Upper lobe of left lung (tissue), 6 donors: ENCODE data around the gene CSNK1G2. TPM values are rescaled to one million over a fixed set of nuclear protein-coding genes. Genes with fewer than 3 reads are reported as not detected.
A peak's percentile ranks its signal among the peaks of the same experiment; 100 is the strongest.

Experiments used
- ATAC-seq, 2 donors: fragments of 200-7000 bp; cut with Tn5 transposase; one replicate each; pipeline ENCODE4 v1.9.1; 2022; ENCODE audit warnings: mild to moderate bottlenecking in 2 of 2, moderate library complexity in 2 of 2; ENCODE audit not compliant: low FRiP score in 2 of 2
- DNase-seq, 2 donors: peaks; one replicate each; pipeline ENCODE4 v3.0.0-alpha.2; 2019 to 2020
- H3K27ac ChIP-seq, 4 donors: fragments of 200-600 bp; sonication (generic); one replicate each; pipeline ENCODE4 v1.5.1; 2016 to 2019
- H3K27me3 ChIP-seq, 4 donors: fragments of 200-600 bp; sonication (generic); one replicate each; pipeline ENCODE4 v1.5.1; 2017 to 2019
- H3K36me3 ChIP-seq, 4 donors: fragments of 200-600 bp; sonication (generic); one replicate each; pipeline ENCODE4 v1.5.1; 2016 to 2019
- H3K4me1 ChIP-seq, 4 donors: fragments of 200-600 bp; sonication (generic); one replicate each; pipeline ENCODE4 v1.5.1; 2018 to 2019
- H3K4me3 ChIP-seq, 4 donors: fragments of 200-600 bp; sonication (generic); one replicate each; pipeline ENCODE4 v1.5.1; 2017 to 2019; ENCODE audit warnings: mild to moderate bottlenecking in 2 of 4, moderate library complexity in 1 of 4
- H3K9me3 ChIP-seq, 4 donors: fragments of 200-600 bp; sonication (generic); one replicate each; pipeline ENCODE4 v1.5.1; 2018 to 2019
- CTCF ChIP-seq, 6 experiments: fragments of 450-650 bp in 4 of 6; fragments of 200-600 bp in 2 of 6; sonication (generic) in 2 of 6; IDR thresholded peaks; one replicate each; pipeline ENCODE4 v1.5.1; 2016 to 2019; ENCODE audit warnings: antibody characterized with exemption in 6 of 6
- EP300 ChIP-seq, 4 donors: sonication (generic); formaldehyde crosslinking; IDR thresholded peaks; one replicate each; pipeline ENCODE4 v1.5.1; 2017; ENCODE audit warnings: antibody characterized with exemption in 4 of 4, control low read depth in 2 of 4
- POLR2A ChIP-seq, 4 donors: fragments of 450-650 bp; IDR thresholded peaks; one replicate each; pipeline ENCODE4 v1.5.1; 2016 to 2017; ENCODE audit warnings: antibody characterized with exemption in 4 of 4, mild to moderate bottlenecking in 2 of 4
- POLR2AphosphoS5 ChIP-seq, 2 donors: sonication (generic); formaldehyde crosslinking; IDR thresholded peaks; one replicate each; pipeline ENCODE4 v1.5.1; 2017; ENCODE audit warnings: antibody characterized with exemption in 2 of 2
- WGBS, 2 donors: methylation state at CpG; one replicate each; pipeline ENCODE4 v1.1.5; 2017 to 2018; 5-methylcytosine and 5-hydroxymethylcytosine counted together
- total RNA-seq, 6 donors: library from RNA; depleted of rRNA in 4 of 6; stranded (reverse); fragments of >200 nt in 4 of 6; gene quantifications; one replicate each; pipeline versions ENCODE4 v1.1.0 to v1.2.1, GENCODE V29; 2016 to 2021
- donor health status: DM: no; HTN: no; CAD: no; lungs with moderate emphysema.
- donor health status: DM: no; HTN: yes; CAD: no; lungs with severe emphysema.

CSNK1G2 gene
- total RNA-seq, result 100 to 1,000 TPM in 1 of 6 donors, 10 to 100 TPM in 5; 49.9 to 176 (median 75.4) TPM

- no peaks in the 10 kb centered on the region for H3K36me3 ChIP-seq
- H3K9me3 ChIP-seq, result no peaks in the 10 kb centered on the region
- WGBS, 2 donors, result 0 to 2% methylated on average over 8 to 63 of the region's 97 CpGs
- ATAC-seq (no peak), DNase-seq (no peak)
- peak within 1 kb of the TSS; percentile 75 to 90 (median 83) for H3K4me3 ChIP-seq
- no peaks in the 10 kb centered on the region for H3K27me3 ChIP-seq
- H3K27ac ChIP-seq, result peak within 1 kb of the TSS; percentile 94 to 100 (median 96)
- TF ChIP-seq EP300 (IDR thresholded peaks at IDR 0.05) (no peak), CTCF (IDR thresholded peaks at IDR 0.05) (peak in 4 of 6 experiments; percentile 28 to 80 (median 72))
- peaks cover 32 to 50% (median 36%) of the 10 kb centered on the region in 4 donors for H3K4me1 ChIP-seq
Measured at GRCh38 chr19:1941146-1942077, at the start of gene CSNK1G2. Gene CSNK1G2, plus strand, starts transcription at chr19:1941172. Its CDS starts 28,601 bp downstream, at chr19:1969773.

GRCh38 chr19:1893791-1894190, 47.2 kb upstream of the CSNK1G2 start:
- no peaks in the 10 kb centered on the region for H3K27me3 ChIP-seq
- WGBS, 2 donors, result 88 to 90% methylated on average over 17 of the region's 17 CpGs
- H3K27ac ChIP-seq, result no peak overlapping the region
- ATAC-seq (no peak), DNase-seq (no peak)
- no peak overlapping the region for H3K4me3 ChIP-seq
- no peaks in the 10 kb centered on the region for H3K9me3 ChIP-seq
- no peak for TF ChIP-seq EP300 (IDR thresholded peaks at IDR 0.05)
- no peak for TF ChIP-seq POLR2AphosphoS5 (IDR thresholded peaks at IDR 0.05)
- TF ChIP-seq CTCF (IDR thresholded peaks at IDR 0.05), result no peak
- TF ChIP-seq POLR2A (IDR thresholded peaks at IDR 0.05), result no peak
- peaks cover 29 to 34% (median 33%) of the 10 kb centered on the region in 4 donors for H3K4me1 ChIP-seq
- H3K36me3 ChIP-seq, result no peaks in the 10 kb centered on the region

DNA sequence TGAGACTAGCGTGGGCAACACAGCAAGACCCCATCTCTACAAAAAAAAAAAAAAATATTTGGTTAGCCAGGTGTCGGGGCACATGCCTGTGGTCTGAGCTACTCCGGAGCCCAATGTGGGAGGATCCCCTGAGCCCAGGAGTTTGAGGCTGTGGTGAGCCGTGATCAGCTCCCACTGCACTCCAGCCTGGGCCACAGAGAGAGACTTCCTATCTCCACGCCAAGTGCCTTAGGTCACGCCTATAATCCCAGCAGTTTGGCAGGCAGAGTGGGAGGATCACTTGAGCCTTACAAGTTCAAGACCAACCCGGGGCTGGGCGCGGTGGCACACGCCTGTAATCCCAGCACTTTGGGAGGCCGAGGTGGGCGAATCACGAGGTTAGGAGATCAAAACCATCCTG, 44.5 kb upstream of the CSNK1G2 start:
- WGBS, 2 donors, result 73 to 77% methylated on average over 13 of the region's 13 CpGs
- peak overlapping the region; percentile 67 to 85 (median 76) for H3K27ac ChIP-seq

GRCh38 chr19:1901940-1902404, 39.0 kb upstream of the CSNK1G2 start:
- ATAC-seq (peak in 1 of 2 donors; percentile 8), DNase-seq (peak in 1 of 2 donors; percentile 76)
- H3K4me1 ChIP-seq, result peaks cover 31 to 39% (median 35%) of the 10 kb centered on the region in 4 donors
- no peaks in the 10 kb centered on the region for H3K36me3 ChIP-seq
- no peaks in the 10 kb centered on the region for H3K27me3 ChIP-seq
- H3K9me3 ChIP-seq, result no peaks in the 10 kb centered on the region
- H3K4me3 ChIP-seq, result no peak overlapping the region
- 72 to 75% methylated on average over 16 of the region's 16 CpGs for WGBS, 2 donors
- TF ChIP-seq POLR2AphosphoS5 (IDR thresholded peaks at IDR 0.05), result peak; percentile 28 to 75
- TF ChIP-seq POLR2A (IDR thresholded peaks at IDR 0.05), result peak in 1 of 4 donors; percentile 66
- TF ChIP-seq CTCF (IDR thresholded peaks at IDR 0.05), result no peak
- no peak for TF ChIP-seq EP300 (IDR thresholded peaks at IDR 0.05)
- peak overlapping the region; percentile 72 to 83 (median 78) for H3K27ac ChIP-seq

More for the DNA sequence above, 44.5 kb upstream of the CSNK1G2 start:
- ATAC-seq (no peak), DNase-seq (no peak)
- no peaks in the 10 kb centered on the region for H3K9me3 ChIP-seq
- H3K27me3 ChIP-seq, result no peaks in the 10 kb centered on the region
- peaks cover 29 to 34% (median 33%) of the 10 kb centered on the region in 4 donors for H3K4me1 ChIP-seq
- TF ChIP-seq POLR2AphosphoS5 (IDR thresholded peaks at IDR 0.05), result no peak
- no peak for TF ChIP-seq CTCF (IDR thresholded peaks at IDR 0.05)
- TF ChIP-seq EP300 (IDR thresholded peaks at IDR 0.05), result no peak
- no peak for TF ChIP-seq POLR2A (IDR thresholded peaks at IDR 0.05)
- H3K36me3 ChIP-seq, result no peaks in the 10 kb centered on the region
- no peak overlapping the region for H3K4me3 ChIP-seq
